GM12878 (cell line): ENCODE results near the gene CNOT11. TPM values are rescaled to one million over a fixed set of nuclear protein-coding genes. Genes with fewer than 3 reads are reported as not detected.

Source experiments
- ATAC-seq: fragments of 200-7000 bp; cut with Tn5 transposase; 3 replicates; pipeline ENCODE4 v1.9.1; 2020; ENCODE audit warnings: mild to moderate bottlenecking, moderate library complexity
- BruUV-seq: library from RNA; stranded (reverse); fragments of 400-500 nt; replicated peaks from 2 replicates; lab custom pipeline; 2021; lab: Mats Ljungman, UMichigan
- CTCF ChIA-PET: fragments of 300-600 bp; sonication (Branson Sonifier 250); formaldehyde crosslinking; extraction: SDS; loops from one replicate; lab custom pipeline; 2021; ENCODE audit warnings: inconsistent platforms; lab: Yijun Ruan, JAX
- POLR2A ChIA-PET: fragments of 350-600 bp; formaldehyde crosslinking; extraction: SDS; loops from one replicate; lab custom pipeline; 2021; ENCODE audit warnings: inconsistent platforms; lab: Charles Lee
- RAD21 ChIA-PET: fragments of 300-600 bp; sonication (Branson Sonifier 250); formaldehyde crosslinking; loops from one replicate; lab custom pipeline; 2023; ENCODE audit warnings: antibody characterized with exemption; ENCODE audit not compliant: unreplicated experiment; lab: Charles Lee
- SMC1A ChIA-PET: fragments of 300-600 bp; sonication (Branson Sonifier 250); formaldehyde crosslinking; loops from one replicate; lab custom pipeline; 2023; ENCODE audit not compliant: unreplicated experiment, uncharacterized antibody; lab: Charles Lee
- DNase-seq: peaks from one replicate; pipeline ENCODE4 v3.0.0-alpha.2; 2011; ENCODE audit warnings: low read depth, low spot score
- FAIRE-seq: peaks from 3 replicates; lab custom pipeline; 2011; peaks lifted over from hg19 to GRCh38; lab: Jason Lieb, UNC
- H2AFZ ChIP-seq: 2 replicates; pipeline ENCODE4 v1.6.0; 2011; ENCODE audit warnings: low read depth, low read length, control low read depth; ENCODE audit not compliant: control insufficient read depth
- H3K27ac ChIP-seq: 2 replicates; pipeline ENCODE4 v1.5.1; 2011; ENCODE audit warnings: control low read depth; ENCODE audit not compliant: control insufficient read depth, insufficient read depth
- H3K27me3 ChIP-seq, 2 experiments: replicated peaks in 1 of 2; 2 replicates each; pipeline versions ENCODE4 v1.6.0 to v1.6.1; 2011; ENCODE audit warnings: low read length in 1 of 2; ENCODE audit not compliant: control insufficient read depth in 2 of 2, insufficient read depth in 2 of 2
- H3K36me3 ChIP-seq, 2 experiments: 2 replicates each; pipeline ENCODE4 v1.5.1; 2011; ENCODE audit warnings: low read length in 1 of 2; ENCODE audit not compliant: control insufficient read depth in 2 of 2, insufficient read depth in 2 of 2
- H3K4me1 ChIP-seq: 2 replicates; pipeline ENCODE4 v1.6.1; 2011; ENCODE audit warnings: mild to moderate bottlenecking, low read length, moderate library complexity, mixed read lengths; ENCODE audit not compliant: control insufficient read depth, insufficient read depth
- H3K4me2 ChIP-seq: 2 replicates; pipeline ENCODE4 v1.6.0; 2011; ENCODE audit warnings: control low read depth; ENCODE audit not compliant: control insufficient read depth, insufficient read depth
- H3K4me3 ChIP-seq: fragments of 200-600 bp; sonication (generic); 2 replicates; pipeline ENCODE4 v1.5.1; 2016
- H3K79me2 ChIP-seq: 2 replicates; pipeline ENCODE4 v1.6.0; 2011; ENCODE audit warnings: low read length; ENCODE audit not compliant: control insufficient read depth, insufficient read depth
- H3K9ac ChIP-seq: 2 replicates; pipeline ENCODE4 v1.8.0; 2011; ENCODE audit warnings: low read length, control low read depth, mixed read lengths; ENCODE audit not compliant: control insufficient read depth, insufficient read depth
- H3K9me3 ChIP-seq: replicated peaks from 3 replicates; pipeline ENCODE4 v1.5.1; 2011; ENCODE audit warnings: mild to moderate bottlenecking, low read length; ENCODE audit not compliant: control insufficient read depth, insufficient read depth
- H4K20me1 ChIP-seq: 2 replicates; pipeline ENCODE4 v1.6.0; 2011; ENCODE audit not compliant: control insufficient read depth, insufficient read depth
- CEBPB ChIP-seq, 2 experiments: fragments of 150-350 bp in 1 of 2; IDR thresholded peaks; 2 replicates each; pipeline ENCODE4 v1.6.1; 2012 to 2014; ENCODE audit warnings: low read depth in 2 of 2, low read length in 2 of 2, borderline replicate concordance in 1 of 2, inconsistent platforms in 1 of 2
- GABPA ChIP-seq: IDR thresholded peaks from 2 replicates; pipeline ENCODE4 v1.6.1; 2014; ENCODE audit warnings: antibody characterized with exemption, low read depth, mild to moderate bottlenecking, inconsistent platforms
- HDGF ChIP-seq: fragments of 450-650 bp; IDR thresholded peaks from 2 replicates; pipeline ENCODE4 v1.6.1; 2016; ENCODE audit warnings: antibody characterized with exemption
- KLF5 ChIP-seq: fragments of 450-650 bp; IDR thresholded peaks from 2 replicates; pipeline ENCODE4 v1.6.1; 2014; ENCODE audit warnings: mild to moderate bottlenecking; ENCODE audit not compliant: partially characterized antibody
- MXI1 ChIP-seq: fragments of 150-350 bp; IDR thresholded peaks from 2 replicates; pipeline ENCODE4 v1.6.1; 2011; ENCODE audit warnings: low read depth, mild to moderate bottlenecking, inconsistent platforms, low read length, improper control_type of control experiment
- NFYA ChIP-seq: IDR thresholded peaks from 2 replicates; pipeline ENCODE4 v1.6.1; 2011; ENCODE audit warnings: low read depth, mild to moderate bottlenecking, low read length, improper control_type of control experiment, borderline replicate concordance
- POLR2A ChIP-seq: IDR thresholded peaks from 2 replicates; pipeline ENCODE4 v1.6.1; 2011; ENCODE audit warnings: low read depth, mild to moderate bottlenecking, low read length
- RCOR1 ChIP-seq: conservative IDR thresholded peaks from 2 replicates; pipeline ENCODE4 v1.6.1; 2012; ENCODE audit warnings: low read depth, low read length, improper control_type of control experiment
- RFX5 ChIP-seq: IDR thresholded peaks from 2 replicates; pipeline ENCODE4 v1.6.1; 2011; ENCODE audit warnings: low read depth, low read length, improper control_type of control experiment
- SMAD1 ChIP-seq: fragments of 450-650 bp; IDR thresholded peaks from 2 replicates; pipeline ENCODE4 v1.6.1; 2018; ENCODE audit warnings: mild to moderate bottlenecking, low read depth; ENCODE audit not compliant: partially characterized antibody
- SUZ12 ChIP-seq: fragments of 200-600 bp; sonication (generic); IDR thresholded peaks from one replicate; pipeline ENCODE4 v1.6.1; 2018; ENCODE audit warnings: antibody characterized with exemption, mild to moderate bottlenecking; ENCODE audit not compliant: unreplicated experiment
- TARDBP ChIP-seq: IDR thresholded peaks from 2 replicates; pipeline ENCODE4 v1.6.1; 2016; ENCODE audit warnings: borderline replicate concordance
- TCF3 ChIP-seq: IDR thresholded peaks from 2 replicates; pipeline ENCODE4 v1.6.1; 2012; ENCODE audit warnings: low read depth, mild to moderate bottlenecking, low read length, borderline replicate concordance; ENCODE audit not compliant: insufficient read depth
- ZBED1 ChIP-seq: IDR thresholded peaks from 2 replicates; pipeline ENCODE4 v1.6.1; 2016; ENCODE audit warnings: borderline replicate concordance
- WGBS: methylation state at CpG from one replicate; pipeline ENCODE4 v1.1.6; 2016; ENCODE audit warnings: low lambda C conversion rate; ENCODE audit not compliant: insufficient replicate concordance, insufficient coverage; ENCODE audit errors: missing lambda C conversion rate; 5-methylcytosine and 5-hydroxymethylcytosine counted together
- in situ Hi-C: fragments of 300-500 bp; cut with MboI; formaldehyde crosslinking; loops from 9 replicates; pipeline ENCODE4 v1.14.3; 2018; ENCODE audit warnings: mixed read lengths
- intact Hi-C: fragments of 100-400 bp; cut with micrococcal nuclease; formaldehyde crosslinking; loops from one replicate; pipeline ENCODE4 v1.14.2; 2022; ENCODE audit not compliant: unreplicated experiment
- polyA plus RNA-seq, 11 experiments: library from polyadenylated mRNA; depleted of rRNA in 4 of 11; unstranded in 6 of 11; stranded (reverse) in 5 of 11; fragments of >200 nt; fragmentation: Nextera tagmentation in 4 of 11; fragmentation: Illumina TruSeq in 1 of 11; extraction: Ambion mirVana in 4 of 11; extraction: Trizol in 1 of 11; gene quantifications; 1 replicate in 1 of 11; 2 replicates in 10 of 11; pipeline versions ENCODE4 v1.2.1 to v1.2.3, GENCODE V29; 2011 to 2016; ENCODE audit warnings: inconsistent platforms in 2 of 11, missing spikeins in 2 of 11, low read depth in 1 of 11
- total RNA-seq, 4 experiments: library from RNA; depleted of rRNA in 3 of 4; stranded (reverse); fragments of >200 nt in 3 of 4; fragmentation: Illumina TruSeq in 1 of 4; extraction: Trizol in 1 of 4; gene quantifications; 2 replicates each; pipeline versions ENCODE4 v1.2.1 to v1.2.3, GENCODE V29; 2013 to 2021
- TF ChIP-seq, protein P1 (sequence below): fragments of 450-650 bp; IDR thresholded peaks from 2 replicates; pipeline ENCODE4 v1.6.1; 2018; ENCODE audit warnings: borderline replicate concordance, mild to moderate bottlenecking; ENCODE audit not compliant: partially characterized antibody
- TF ChIP-seq, protein P2 (sequence below): IDR thresholded peaks from 2 replicates; pipeline ENCODE4 v1.6.1; 2012; ENCODE audit warnings: low read length, inconsistent platforms
- TF ChIP-seq, protein P3 (sequence below): fragments of 450-650 bp; conservative IDR thresholded peaks from 2 replicates; pipeline ENCODE4 v1.6.1; 2017; ENCODE audit warnings: mild to moderate bottlenecking, moderate library complexity
- TF ChIP-seq, protein P4 (sequence below): fragments of 450-650 bp; IDR thresholded peaks from 2 replicates; pipeline ENCODE4 v1.6.1; 2017; ENCODE audit warnings: low read depth, mild to moderate bottlenecking, moderate library complexity

CNOT11 gene
- total and polyA plus RNA-seq, 10 of the 15 experiments (the other 5 are each of a cell fraction or from before 2014, with no cell fraction given) = 10.8 to 111 (median 50.5) TPM

DNA sequence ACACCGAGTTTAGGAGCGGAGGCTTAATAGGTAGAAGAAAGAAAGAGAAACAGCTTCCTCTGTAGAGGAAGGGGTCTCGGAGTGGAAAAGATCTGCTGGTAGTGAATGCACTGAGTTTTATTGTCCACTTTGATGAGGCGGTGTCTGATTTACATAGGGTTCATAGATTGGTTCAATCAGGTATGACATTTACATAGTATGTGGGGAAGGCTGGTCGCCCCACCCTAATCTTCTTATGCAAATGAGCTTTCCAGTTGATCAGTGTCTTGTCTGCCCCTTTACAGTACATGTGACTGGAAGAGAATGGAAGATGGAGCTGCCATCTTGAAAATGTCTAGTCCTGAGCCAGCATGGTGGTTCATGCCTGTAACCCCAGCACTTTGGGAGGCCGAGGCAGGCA, 19.9 kb upstream of the CNOT11 start:
- DNase-seq = no peak
- in situ Hi-C loops (no loop called here), intact Hi-C loops (no loop called here)
- H2AFZ ChIP-seq = no peak overlapping the region
- POLR2A ChIA-PET = interaction anchor here (0.5 kb wide), 1 partner anchor 29 kb away, joined by 3 read pairs; no protein-coding TSS in a partner anchor
- no peak for FAIRE-seq
- no TSS peak for BruUV-seq
- no peak overlapping the region for H3K4me3 ChIP-seq
- no peaks in the 10 kb centered on the region for H3K4me1 ChIP-seq
- H3K9me3 ChIP-seq = peaks cover 2% of the 10 kb centered on the region; the same call in 1 of the 3 replicates
- no peaks in the 10 kb centered on the region for H4K20me1 ChIP-seq
- H3K36me3 ChIP-seq = no peaks in the 10 kb centered on the region
- ATAC-seq = no peak
- 49% methylated on average over 6 of the region's 6 CpGs for WGBS
- no peak overlapping the region for H3K27ac ChIP-seq
- CTCF ChIA-PET = interaction anchor here (0.8 to 1.8 kb wide), 5 partner anchors 18 to 593 kb away, joined by 3 to 5 read pairs (median 3); no protein-coding TSS in a partner anchor
- H3K9ac ChIP-seq = no peak overlapping the region
- no peaks in the 10 kb centered on the region for H3K27me3 ChIP-seq
- H3K79me2 ChIP-seq = no peaks in the 10 kb centered on the region
- no peak overlapping the region for H3K4me2 ChIP-seq
- RAD21 ChIA-PET = interaction anchor here (1.1 kb wide), 1 partner anchor 27 kb away, joined by 3 read pairs; no protein-coding TSS in a partner anchor
- SMC1A ChIA-PET = interaction anchor here (0.8 to 1.4 kb wide), 3 partner anchors 9 to 19 kb away, joined by 3 read pairs; no protein-coding TSS in a partner anchor
- TF ChIP-seq, protein P1, sequence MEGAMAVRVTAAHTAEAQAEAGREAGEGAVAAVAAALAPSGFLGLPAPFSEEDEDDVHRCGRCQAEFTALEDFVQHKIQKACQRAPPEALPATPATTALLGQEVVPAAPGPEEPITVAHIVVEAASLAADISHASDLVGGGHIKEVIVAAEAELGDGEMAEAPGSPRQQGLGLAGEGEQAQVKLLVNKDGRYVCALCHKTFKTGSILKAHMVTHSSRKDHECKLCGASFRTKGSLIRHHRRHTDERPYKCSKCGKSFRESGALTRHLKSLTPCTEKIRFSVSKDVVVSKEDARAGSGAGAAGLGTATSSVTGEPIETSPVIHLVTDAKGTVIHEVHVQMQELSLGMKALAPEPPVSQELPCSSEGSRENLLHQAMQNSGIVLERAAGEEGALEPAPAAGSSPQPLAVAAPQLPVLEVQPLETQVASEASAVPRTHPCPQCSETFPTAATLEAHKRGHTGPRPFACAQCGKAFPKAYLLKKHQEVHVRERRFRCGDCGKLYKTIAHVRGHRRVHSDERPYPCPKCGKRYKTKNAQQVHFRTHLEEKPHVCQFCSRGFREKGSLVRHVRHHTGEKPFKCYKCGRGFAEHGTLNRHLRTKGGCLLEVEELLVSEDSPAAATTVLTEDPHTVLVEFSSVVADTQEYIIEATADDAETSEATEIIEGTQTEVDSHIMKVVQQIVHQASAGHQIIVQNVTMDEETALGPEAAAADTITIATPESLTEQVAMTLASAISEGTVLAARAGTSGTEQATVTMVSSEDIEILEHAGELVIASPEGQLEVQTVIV = no peak
- no peak for TF ChIP-seq SUZ12
- no peak for TF ChIP-seq MXI1
- no peak for TF ChIP-seq RCOR1
- no peak for TF ChIP-seq HDGF
- no peak for TF ChIP-seq POLR2A
- TF ChIP-seq SMAD1 = no peak
- no peak for TF ChIP-seq KLF5
- TF ChIP-seq ZBED1 = no peak
- no peak for TF ChIP-seq CEBPB (IDR thresholded peaks at IDR 0.05; ENCODE audit: borderline replicate concordance in 1 of 2, low read depth in 2 of 2, low read length in 2 of 2)
- TF ChIP-seq RFX5 = no peak
- no peak for TF ChIP-seq GABPA
- TF ChIP-seq, protein P2, sequence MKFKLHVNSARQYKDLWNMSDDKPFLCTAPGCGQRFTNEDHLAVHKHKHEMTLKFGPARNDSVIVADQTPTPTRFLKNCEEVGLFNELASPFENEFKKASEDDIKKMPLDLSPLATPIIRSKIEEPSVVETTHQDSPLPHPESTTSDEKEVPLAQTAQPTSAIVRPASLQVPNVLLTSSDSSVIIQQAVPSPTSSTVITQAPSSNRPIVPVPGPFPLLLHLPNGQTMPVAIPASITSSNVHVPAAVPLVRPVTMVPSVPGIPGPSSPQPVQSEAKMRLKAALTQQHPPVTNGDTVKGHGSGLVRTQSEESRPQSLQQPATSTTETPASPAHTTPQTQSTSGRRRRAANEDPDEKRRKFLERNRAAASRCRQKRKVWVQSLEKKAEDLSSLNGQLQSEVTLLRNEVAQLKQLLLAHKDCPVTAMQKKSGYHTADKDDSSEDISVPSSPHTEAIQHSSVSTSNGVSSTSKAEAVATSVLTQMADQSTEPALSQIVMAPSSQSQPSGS = no peak
- TF ChIP-seq, protein P3, sequence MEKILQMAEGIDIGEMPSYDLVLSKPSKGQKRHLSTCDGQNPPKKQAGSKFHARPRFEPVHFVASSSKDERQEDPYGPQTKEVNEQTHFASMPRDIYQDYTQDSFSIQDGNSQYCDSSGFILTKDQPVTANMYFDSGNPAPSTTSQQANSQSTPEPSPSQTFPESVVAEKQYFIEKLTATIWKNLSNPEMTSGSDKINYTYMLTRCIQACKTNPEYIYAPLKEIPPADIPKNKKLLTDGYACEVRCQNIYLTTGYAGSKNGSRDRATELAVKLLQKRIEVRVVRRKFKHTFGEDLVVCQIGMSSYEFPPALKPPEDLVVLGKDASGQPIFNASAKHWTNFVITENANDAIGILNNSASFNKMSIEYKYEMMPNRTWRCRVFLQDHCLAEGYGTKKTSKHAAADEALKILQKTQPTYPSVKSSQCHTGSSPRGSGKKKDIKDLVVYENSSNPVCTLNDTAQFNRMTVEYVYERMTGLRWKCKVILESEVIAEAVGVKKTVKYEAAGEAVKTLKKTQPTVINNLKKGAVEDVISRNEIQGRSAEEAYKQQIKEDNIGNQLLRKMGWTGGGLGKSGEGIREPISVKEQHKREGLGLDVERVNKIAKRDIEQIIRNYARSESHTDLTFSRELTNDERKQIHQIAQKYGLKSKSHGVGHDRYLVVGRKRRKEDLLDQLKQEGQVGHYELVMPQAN = no peak
- TF ChIP-seq, protein P4, sequence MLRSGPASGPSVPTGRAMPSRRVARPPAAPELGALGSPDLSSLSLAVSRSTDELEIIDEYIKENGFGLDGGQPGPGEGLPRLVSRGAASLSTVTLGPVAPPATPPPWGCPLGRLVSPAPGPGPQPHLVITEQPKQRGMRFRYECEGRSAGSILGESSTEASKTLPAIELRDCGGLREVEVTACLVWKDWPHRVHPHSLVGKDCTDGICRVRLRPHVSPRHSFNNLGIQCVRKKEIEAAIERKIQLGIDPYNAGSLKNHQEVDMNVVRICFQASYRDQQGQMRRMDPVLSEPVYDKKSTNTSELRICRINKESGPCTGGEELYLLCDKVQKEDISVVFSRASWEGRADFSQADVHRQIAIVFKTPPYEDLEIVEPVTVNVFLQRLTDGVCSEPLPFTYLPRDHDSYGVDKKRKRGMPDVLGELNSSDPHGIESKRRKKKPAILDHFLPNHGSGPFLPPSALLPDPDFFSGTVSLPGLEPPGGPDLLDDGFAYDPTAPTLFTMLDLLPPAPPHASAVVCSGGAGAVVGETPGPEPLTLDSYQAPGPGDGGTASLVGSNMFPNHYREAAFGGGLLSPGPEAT = no peak
- TF ChIP-seq TCF3 = no peak
- no peak for TF ChIP-seq TARDBP
- TF ChIP-seq NFYA = no peak
